NCI-H146 treated with DMSO at 0.1 percent for 48 hours (cell line): ENCODE data around the gene HES7.
"Not testable (repeated sequence)": the region's sequence is repeated elsewhere in the genome, so short reads cannot be mapped to it uniquely, and the experiment has no call there.

Experiments used
- DNase-seq: peaks from one replicate; lab custom pipeline; 2025; ENCODE audit not compliant: unreplicated experiment; lab: John Stamatoyannopoulos, UW

HES7 gene

GRCh38 chr17:8103549-8103948 is 20.4 kb downstream of the HES7 start:
- no peak for DNase-seq

- DNase-seq = no peak
These were observed 22.2 kb downstream of the HES7 start for GRCh38 chr17:8101721-8102120.

- no peak for DNase-seq
These were observed 23.1 kb downstream of the HES7 start for GRCh38 chr17:8100763-8101162.

- DNase-seq = no peak
These were observed 23.8 kb downstream of the HES7 start for GRCh38 chr17:8100111-8100510.

GRCh38 chr17:8096541-8096940 is 27.4 kb downstream of the HES7 start:
- no peak for DNase-seq

GRCh38 chr17:8095361-8095760 is 28.5 kb downstream of the HES7 start:
- no peak for DNase-seq

GRCh38 chr17:8091033-8091687 is 32.7 kb downstream of the HES7 start:
- DNase-seq = no peak

- no peak for DNase-seq
These were observed 34.2 kb downstream of the HES7 start for GRCh38 chr17:8089728-8090127.

GRCh38 chr17:8087952-8088230 is 36.0 kb downstream of the HES7 start:
- DNase-seq = no peak

- no peak for DNase-seq
These were observed 36.6 kb downstream of the HES7 start, which contains the start of gene ALOX12B for GRCh38 chr17:8087075-8087951. ALOX12B (minus strand) TSS chr17:8087716; CDS start chr17:8087442, 274 bp downstream.

GRCh38 chr17:8084250-8084649 is 39.7 kb downstream of the HES7 start:
- no peak for DNase-seq

- no peak for DNase-seq
These were observed 41.6 kb downstream of the HES7 start for GRCh38 chr17:8082292-8082691.

GRCh38 chr17:8081876-8082275 is 42.0 kb downstream of the HES7 start:
- DNase-seq = no peak

GRCh38 chr17:8080799-8081219 is 43.1 kb downstream of the HES7 start:
- DNase-seq = no peak

GRCh38 chr17:8080208-8080798 is 43.6 kb downstream of the HES7 start:
- DNase-seq = no peak

GRCh38 chr17:8079291-8080207 is 44.4 kb downstream of the HES7 start:
- peak; percentile 40 for DNase-seq

GRCh38 chr17:8077939-8078338 is 46.0 kb downstream of the HES7 start:
- DNase-seq = not testable (repeated sequence)

- no peak for DNase-seq
These were observed 47.2 kb downstream of the HES7 start for GRCh38 chr17:8076502-8077266.

- no peak for DNase-seq
These were observed 48.1 kb downstream of the HES7 start for GRCh38 chr17:8075574-8076342.

- no peak for DNase-seq
These were observed 48.8 kb downstream of the HES7 start for GRCh38 chr17:8075081-8075480.
